ENCODE measurements around the gene BPGM. TPM values are rescaled to one million over a fixed set of nuclear protein-coding genes. Genes with fewer than 3 reads are reported as not detected.

BPGM gene
- total and polyA plus RNA-seq, 2 experiments from 2014 or later: 16.9 TPM

GRCh38 chr7:134662871-134663205 lies 16.2 kb downstream of the BPGM start:
- peaks cover 8% of the 10 kb centered on the region; the same call in 2 of the 3 replicates for H3K36me3 Mint-ChIP-seq (ENCODE audit: low read depth)
- no peaks in the 10 kb centered on the region for H3K9me3 Mint-ChIP-seq
- no peak overlapping the region for H2AFZ ChIP-seq
- H3K27me3 Mint-ChIP-seq (ENCODE audit: insufficient read depth, low read depth, poor library complexity): no peaks in the 10 kb centered on the region
- H3K79me2 ChIP-seq (replicated peaks; ENCODE audit: insufficient read depth): peaks cover 8% of the 10 kb centered on the region; the same call in 1 of the 2 replicates
- TF ChIP-seq ZNF462 (CRISPR knock-in tag; IDR thresholded peaks at IDR 0.05): no peak
- no peak for TF ChIP-seq ZNF114 (CRISPR knock-in tag; IDR thresholded peaks at IDR 0.05)
- TF ChIP-seq JUNB (IDR thresholded peaks at IDR 0.05; ENCODE audit: unreplicated experiment): no peak
- TF ChIP-seq EZH2 (IDR thresholded peaks at IDR 0.05; ENCODE audit: low read depth, unreplicated experiment): no peak
- TF ChIP-seq POLR2AphosphoS5 (IDR thresholded peaks at IDR 0.05; ENCODE audit: low read depth): no peak
- TF ChIP-seq CREB1 (CRISPR knock-in tag; IDR thresholded peaks at IDR 0.05; ENCODE audit: low read depth): no peak
- TF ChIP-seq EZH2phosphoT487 (IDR thresholded peaks at IDR 0.05; ENCODE audit: unreplicated experiment): no peak
- TF ChIP-seq STAT1 (IDR thresholded peaks at IDR 0.05; ENCODE audit: unreplicated experiment): no peak
- TF ChIP-seq NANOG (IDR thresholded peaks at IDR 0.05; ENCODE audit: borderline replicate concordance): no peak
- no peak for TF ChIP-seq ETS1 (IDR thresholded peaks at IDR 0.05)
- no peak for TF ChIP-seq CTCF (conservative IDR thresholded peaks at IDR 0.05; ENCODE audit: low read depth in 2 of 2)
- TF ChIP-seq ZNF331 (CRISPR knock-in tag; IDR thresholded peaks at IDR 0.05; ENCODE audit: low read depth): no peak
- no peak for TF ChIP-seq REST (IDR thresholded peaks at IDR 0.05; ENCODE audit: unreplicated experiment)
- no peaks in the 10 kb centered on the region for H3K27me3 ChIP-seq (ENCODE audit: insufficient read depth)
- no peaks in the 10 kb centered on the region for H3K36me3 ChIP-seq (ENCODE audit: insufficient read depth)
- no peak overlapping the region for H3K4me3 ChIP-seq
- 0 out of 2 replicates have a peak, but pooled peaks cover 4% of the 10 kb centered on the region for H3K9me2 ChIP-seq (ENCODE audit: insufficient read depth)
- H3K27ac ChIP-seq (ENCODE audit: low read depth): no peak overlapping the region
- no peak overlapping the region for H3K27ac Mint-ChIP-seq
- H3K4me2 ChIP-seq: no peak overlapping the region
- H3K4me3 Mint-ChIP-seq: no peak overlapping the region
- H3K4me1 ChIP-seq (ENCODE audit: insufficient read depth): no peaks in the 10 kb centered on the region
- no peak for DNase-seq (ENCODE audit: low spot score)
- H4K20me1 ChIP-seq (replicated peaks; ENCODE audit: insufficient read depth): peaks cover 5% of the 10 kb centered on the region; the same call in 1 of the 2 replicates
- H3K4me1 Mint-ChIP-seq: no peaks in the 10 kb centered on the region; the same call in 2 of the 3 replicates
- no peaks in the 10 kb centered on the region for H3F3A ChIP-seq (replicated peaks; ENCODE audit: low read depth)
- ATAC-seq: no peak
